GM12801 (cell line): Measurements from ENCODE around the gene MYL1.

Source experiments
- CTCF ChIP-seq: IDR thresholded peaks from one replicate; pipeline ENCODE4 v1.5.1; 2011; ENCODE audit warnings: control low read depth; ENCODE audit not compliant: insufficient read length; ENCODE audit errors: extremely low read depth

The MYL1 gene

GRCh38 chr2:210268281-210268680 is 46.7 kb downstream of the MYL1 start:
- TF ChIP-seq CTCF = no peak

- no peak for TF ChIP-seq CTCF
Observed at GRCh38 chr2:210267698-210268097, 47.3 kb downstream of the MYL1 start.

- no peak for TF ChIP-seq CTCF
Observed at GRCh38 chr2:210264282-210264681, 50.7 kb downstream of the MYL1 start.

- TF ChIP-seq CTCF = no peak
Observed at GRCh38 chr2:210263841-210264240, 51.1 kb downstream of the MYL1 start.

- TF ChIP-seq CTCF = no peak
Observed at GRCh38 chr2:210262036-210262435, 52.9 kb downstream of the MYL1 start.

- no peak for TF ChIP-seq CTCF
Observed at GRCh38 chr2:210259687-210260086, 55.3 kb downstream of the MYL1 start.

GRCh38 chr2:210252699-210253606 is 62.0 kb downstream of the MYL1 start:
- no peak for TF ChIP-seq CTCF
